ENCODE data around the gene DLG4.
"Not testable (repeated sequence)": the region's sequence is repeated elsewhere in the genome, so short reads cannot be mapped to it uniquely, and the experiment has no call there.

DLG4 gene

DNA sequence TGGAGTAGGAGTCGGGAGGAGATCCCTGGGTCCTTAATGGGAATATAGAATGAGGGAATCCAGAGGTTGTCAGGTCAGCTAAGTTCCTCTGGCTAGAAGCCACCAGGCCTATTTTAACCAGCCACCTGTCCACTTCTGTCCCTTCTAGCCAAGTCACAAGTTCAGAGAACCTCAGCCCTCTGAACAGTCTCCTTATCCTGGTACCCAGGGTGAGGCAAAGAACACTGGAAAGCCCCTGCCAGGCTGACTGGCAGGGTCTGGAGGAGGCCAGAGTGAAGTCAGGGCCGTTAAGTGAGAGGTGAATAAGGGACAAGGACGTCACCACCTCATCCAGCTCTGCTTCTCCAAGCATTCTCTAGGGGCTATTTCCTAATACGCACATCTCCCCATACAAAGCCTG lies 29.2 kb upstream of the DLG4 start:
- no peak for DNase-seq

DNA sequence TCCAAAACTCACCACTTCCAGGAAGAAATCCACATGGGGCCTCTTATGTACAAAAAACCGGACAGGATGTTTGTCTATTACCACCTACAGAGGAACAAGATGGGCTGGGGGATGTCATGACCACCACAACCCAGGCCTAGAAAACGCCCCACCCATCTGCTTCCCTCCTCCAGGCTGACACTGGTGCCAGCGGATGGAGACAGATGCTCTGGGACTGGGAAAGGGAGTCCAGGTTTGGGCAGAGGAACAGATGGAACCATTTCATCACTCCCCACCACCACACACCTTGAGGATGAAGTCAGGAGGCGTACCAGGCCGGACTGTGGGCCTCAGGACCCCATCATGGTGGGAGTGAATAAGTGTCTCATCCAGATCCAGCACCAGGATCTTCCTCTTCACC lies 27.1 kb upstream of the DLG4 start:
- DNase-seq = no peak

DNA sequence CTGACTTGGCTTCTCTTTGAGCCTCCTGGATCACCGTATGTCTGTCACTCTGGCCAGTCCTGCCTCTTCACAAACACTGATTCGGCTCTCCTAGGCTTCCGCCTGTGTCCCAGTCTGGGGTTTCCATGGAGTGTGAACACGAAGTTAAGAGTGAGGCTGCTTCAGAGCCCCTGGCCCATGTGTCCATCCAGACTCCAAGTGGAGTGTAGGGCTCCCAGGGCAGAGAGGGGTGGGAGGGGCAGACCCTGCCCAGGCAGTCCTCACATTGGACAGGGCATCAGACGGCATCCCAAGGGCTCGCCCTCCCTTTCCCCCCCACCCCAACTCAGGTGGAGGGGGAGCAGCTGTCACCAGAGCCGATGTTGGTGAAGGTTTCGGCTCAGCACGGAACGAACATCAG lies 24.2 kb upstream of the DLG4 start:
- not testable (repeated sequence) for DNase-seq

DNA sequence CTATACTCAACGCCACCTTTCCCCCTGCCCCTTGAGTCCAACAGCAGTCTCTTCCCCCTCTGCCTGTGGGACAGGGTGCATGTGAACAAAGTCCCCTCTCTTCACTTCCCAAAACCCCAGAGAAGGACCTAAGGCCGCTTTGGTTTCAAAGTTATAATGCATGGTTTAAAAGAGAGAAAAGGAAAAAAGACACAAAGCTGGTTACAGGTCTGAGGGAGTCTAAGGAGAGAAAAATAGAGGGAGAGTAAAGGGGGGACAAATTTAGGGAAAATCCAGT lies 23.8 kb upstream of the DLG4 start:
- DNase-seq = no peak

DNA sequence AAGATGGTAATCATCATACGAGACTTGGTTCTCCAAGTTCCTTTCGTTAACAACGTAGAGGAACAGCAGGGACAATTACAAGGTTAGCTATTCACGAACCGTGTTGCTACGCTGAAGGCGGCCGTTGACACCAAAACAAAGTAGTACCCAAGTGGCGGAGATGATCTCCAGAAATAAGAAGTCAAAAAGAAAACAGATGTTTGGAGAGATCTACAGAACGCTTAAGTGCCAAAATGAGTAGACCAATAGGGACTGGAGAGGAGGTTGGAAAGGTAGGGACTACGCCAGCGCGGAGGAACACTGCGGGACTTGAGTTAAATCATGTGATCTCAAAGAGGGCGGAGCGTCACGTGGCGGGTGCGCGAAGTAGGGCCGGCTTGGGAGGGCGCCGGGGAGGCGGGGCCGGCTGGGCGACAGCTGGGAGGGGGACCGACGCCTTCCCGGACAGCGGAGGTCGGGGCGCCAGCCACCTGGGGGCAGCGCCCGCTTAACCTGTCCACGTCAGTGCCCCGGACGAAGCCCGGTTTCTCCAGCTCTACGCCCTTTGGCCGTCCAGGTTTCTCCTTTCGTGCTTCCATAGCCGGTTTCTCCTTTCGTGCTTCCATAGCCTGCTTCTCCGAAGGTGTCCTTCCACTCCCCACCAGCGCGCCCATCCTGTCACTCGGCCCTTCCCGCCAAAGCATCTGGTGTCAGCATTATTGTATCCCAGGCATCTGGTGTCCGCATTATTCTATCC lies 23.2 kb upstream of the DLG4 start:
- DNase-seq = peak; percentile 94

DNA sequence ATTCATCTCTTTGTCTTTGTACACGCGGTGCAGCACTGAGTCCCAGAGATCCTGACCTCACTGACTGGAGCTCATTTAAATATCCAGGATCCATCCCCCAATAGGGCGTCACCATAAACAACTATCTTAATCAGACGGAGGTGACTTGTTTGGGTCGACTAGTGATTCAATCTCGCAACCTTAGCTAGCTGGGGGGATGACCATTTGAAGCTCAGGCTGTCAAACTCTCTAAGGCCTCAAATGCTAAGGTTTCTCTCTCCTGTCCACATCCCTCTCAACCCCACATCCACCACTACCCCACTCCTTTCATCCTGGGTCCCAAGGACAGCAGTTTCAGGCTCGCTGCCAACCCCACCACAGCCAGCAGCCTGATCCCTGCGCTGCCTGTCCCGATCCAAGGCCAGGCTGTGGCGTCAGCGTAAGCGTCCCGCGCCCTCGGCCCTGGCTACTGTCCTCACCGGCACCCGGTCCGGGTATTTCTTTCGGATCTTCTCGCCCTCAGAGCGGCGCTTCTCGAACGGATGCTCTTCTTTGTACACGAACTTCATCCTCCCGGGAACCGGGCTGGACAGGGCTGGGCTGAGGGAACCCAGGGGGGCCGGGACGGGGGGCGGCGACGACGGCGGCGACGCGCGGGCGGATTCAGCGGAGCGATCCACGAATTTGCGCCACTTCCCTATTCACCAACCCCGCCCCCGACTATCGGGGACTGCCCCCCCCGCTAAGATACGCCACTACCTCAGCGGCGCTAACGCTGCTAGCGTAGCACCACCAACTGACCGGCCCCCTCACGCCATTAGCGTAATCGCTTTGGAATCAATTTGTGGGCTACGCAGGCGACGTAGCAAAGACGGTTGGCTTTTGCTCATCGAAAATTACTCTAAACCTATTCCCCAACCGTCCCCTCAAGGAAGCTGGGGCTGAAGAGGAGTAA lies 22.4 kb upstream of the DLG4 start, which contains the start of gene GABARAP:
Gene GABARAP, minus strand, starts transcription at position 667 of the 934 bp plus-strand sequence. Its CDS starts 119 bp downstream, at position 548.
- peak; percentile 93 for DNase-seq

DNA sequence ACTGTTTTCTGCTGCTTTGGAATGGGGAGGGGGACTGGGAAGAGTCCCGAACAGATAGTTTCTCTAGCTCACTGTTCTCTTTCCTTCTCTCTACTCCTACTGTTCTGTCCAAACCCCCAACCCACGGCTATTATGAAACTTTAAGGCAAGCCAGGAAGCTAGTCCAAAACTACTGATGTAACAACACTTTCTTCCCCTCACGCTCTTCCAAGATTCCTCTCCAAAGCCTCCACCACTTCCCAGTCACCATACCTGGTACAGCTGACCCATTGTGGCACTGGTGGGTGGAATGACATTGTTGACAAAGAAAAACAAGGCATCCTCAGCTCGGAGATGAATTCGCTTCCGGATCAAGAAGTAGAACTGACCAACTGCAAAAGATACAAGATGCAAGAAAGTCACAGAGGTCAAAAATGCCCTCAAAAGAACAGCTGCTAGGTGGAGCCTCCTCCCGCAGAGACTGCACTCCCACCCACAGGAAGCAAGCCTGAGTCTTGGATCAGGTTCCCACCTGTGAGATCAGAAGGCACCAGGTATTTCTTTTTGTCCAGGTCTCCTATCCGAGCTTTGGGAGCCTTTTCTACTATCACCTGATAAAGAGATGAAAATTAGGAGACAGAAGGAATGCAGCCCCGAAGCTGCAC lies 21.6 kb upstream of the DLG4 start:
- no peak for DNase-seq

DNA sequence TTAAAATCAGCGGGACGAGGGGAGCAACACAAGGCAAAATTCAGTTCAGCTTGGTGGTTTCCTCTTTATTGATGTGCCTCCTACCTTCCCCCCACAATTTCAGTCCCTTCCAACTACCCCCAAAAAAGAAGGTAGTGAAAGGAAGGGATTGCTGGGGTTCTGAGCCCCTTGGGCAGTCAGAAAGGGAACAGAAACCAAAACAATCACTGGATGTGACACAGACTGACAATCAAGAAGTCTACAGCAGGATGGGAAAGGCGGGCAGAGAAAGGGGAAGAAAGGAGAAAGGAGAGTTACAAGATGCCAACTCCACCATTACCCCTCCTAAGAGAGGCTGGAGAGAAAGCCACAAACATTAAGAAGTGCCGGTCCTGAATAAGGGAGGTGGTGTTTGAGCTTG lies 20.7 kb upstream of the DLG4 start:
- no peak for DNase-seq

DNA sequence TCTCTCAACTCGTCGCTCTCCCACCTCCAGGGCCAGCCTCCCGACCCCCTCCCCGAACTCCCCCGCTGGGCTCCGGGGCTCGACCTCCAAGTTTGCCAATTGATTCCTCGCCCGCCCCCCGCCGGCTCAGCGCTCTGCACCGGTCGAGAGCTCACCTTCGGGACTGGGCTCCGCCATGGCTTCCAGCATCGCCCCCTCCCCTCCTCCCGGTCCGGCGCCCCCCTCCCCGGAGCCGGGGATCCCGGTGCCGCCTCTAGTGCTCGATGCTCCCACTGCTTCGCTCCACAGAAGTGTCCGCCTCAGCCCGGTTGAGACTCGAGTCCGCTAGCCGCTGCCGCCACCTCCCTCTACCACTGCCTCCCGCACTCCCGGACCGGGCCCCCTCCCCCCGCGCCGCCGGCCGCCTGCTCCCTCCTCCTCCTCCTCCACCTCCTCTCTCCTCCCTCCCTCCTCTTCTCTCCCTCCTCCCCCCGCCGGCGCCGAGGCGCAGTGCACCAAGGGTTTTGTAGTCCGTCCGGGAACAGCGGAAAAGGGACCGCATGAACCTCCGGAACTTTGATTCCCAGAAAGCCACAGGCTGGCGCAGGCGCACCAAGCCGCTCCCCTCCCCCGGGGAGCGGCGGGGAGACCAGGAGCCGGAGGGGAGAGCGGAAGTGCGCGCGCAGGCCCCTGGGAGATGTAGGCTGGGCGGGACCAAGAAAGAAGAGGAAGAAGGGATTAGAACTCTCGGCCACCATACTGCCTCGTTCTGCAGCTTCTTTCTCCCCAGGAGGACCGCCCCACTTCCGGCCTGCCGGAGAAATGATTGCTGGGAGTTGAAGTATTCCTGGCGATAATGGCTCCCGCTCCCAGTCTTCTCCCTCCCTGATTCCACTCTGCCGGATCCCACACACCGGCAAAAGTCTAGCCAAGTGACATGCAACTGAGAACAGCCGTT lies 19.7 kb upstream of the DLG4 start, which contains the start of gene PHF23:
Gene PHF23, minus strand, starts transcription at position 367 of the 937 bp plus-strand sequence. Its CDS starts 178 bp downstream, at position 189.
- DNase-seq = peak; percentile 98

DNA sequence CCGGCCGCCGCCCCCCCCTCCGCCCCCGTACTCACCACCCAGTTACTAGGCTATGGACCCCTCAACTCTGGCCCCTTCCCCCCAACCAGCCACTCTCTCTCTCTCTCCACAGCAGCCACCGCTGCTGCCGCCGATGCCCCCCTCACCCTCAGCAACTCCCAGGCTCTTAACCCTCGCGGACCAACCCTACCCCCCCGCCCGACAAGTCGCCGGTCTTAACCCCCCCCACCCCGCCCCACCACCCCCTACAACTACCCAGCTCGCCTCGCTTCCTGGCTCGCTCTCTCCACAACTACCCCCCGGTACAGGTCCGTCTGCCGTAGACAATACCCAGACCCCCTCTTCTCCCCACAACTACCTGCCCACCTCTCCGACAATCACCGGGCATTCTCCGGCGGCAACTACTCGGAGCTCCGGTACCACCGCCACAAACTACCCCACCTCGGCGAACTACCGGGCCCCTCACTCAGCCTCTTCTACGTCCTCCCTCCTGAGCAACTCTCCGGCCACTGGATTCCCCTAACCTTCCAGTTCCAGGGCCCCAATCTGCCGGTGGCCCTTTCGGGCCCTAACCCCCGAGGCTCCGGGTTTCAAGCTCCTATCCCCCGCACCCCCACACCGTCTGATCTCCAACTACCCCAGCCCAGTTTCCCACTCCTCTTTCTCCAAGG lies 18.9 kb upstream of the DLG4 start:
- peak; percentile 32 for DNase-seq

DNA sequence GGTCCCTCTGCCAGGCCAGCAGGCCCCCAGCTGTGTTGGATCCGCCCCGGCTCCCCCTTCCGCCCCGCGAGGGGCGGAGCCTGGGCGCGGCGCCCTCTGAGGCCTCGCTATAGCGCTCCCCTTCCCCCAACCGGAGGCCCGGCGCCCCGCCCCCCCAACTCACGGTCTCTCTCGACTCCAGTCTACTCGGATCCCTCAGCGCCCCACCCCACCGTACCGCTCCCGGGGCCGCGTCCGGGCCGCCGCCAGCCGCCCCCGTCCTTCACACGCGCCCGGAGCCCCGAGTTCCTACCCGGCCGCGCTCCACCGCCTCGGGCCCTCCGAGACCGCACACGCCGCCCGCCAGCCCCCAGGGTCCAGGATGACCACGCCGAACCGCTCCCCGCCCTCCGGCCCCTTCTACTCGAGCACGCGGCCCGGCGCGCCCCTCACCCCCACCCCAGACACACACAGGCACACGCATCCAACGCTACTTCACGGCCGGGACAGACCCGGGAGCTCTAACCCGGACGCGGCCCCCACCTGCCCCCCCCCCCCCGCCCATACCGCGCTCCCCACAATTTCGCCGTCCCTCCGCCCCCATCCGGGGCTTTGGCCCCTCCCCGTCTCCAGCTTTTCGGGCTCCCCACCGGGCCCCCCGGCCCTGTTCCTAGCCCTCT lies 18.3 kb upstream of the DLG4 start:
- peak; percentile 92 for DNase-seq

DNA sequence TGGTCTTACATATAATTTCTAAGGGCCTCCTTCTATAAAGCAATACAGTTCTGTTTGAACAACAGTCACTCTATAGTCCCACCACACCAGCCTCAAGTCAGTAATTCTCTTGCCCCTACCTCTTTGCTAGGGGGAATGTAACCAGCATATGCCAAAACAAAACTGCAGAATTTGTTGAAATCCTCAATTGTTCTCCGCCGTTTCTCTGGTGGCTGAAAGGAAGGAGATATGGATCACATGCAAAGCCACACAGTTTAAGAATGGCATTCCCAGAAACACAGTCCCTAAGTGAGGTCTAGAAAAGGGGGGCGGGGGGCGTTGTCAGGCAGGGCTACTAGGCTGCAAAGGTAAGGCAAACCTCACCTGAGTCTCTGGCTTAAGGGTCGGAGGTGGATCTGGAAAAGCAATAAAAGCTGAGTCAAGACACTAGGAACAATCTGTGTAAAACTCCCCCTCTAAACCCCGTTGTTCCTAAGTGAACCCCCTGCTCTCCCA lies 17.7 kb upstream of the DLG4 start:
- DNase-seq = no peak

DNA sequence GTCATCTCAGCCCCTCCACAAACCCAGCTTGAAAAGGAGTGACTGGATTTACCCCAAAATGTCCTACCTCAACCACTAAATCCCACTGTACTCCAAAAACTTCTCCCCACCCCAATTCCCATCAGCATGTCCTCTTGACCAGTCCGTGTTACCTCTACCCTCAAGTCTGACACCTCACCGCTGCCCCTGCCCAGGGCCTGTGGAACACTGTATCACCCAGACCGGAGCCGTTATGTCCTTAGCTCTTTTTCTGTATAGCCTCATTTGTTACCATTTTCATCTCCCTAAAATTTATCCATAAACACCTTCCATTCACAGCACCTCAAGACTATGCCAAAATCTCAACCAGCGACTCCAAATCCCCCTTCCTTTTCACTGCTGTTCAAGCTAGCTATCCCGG lies 17.2 kb upstream of the DLG4 start:
- DNase-seq = no peak

DNA sequence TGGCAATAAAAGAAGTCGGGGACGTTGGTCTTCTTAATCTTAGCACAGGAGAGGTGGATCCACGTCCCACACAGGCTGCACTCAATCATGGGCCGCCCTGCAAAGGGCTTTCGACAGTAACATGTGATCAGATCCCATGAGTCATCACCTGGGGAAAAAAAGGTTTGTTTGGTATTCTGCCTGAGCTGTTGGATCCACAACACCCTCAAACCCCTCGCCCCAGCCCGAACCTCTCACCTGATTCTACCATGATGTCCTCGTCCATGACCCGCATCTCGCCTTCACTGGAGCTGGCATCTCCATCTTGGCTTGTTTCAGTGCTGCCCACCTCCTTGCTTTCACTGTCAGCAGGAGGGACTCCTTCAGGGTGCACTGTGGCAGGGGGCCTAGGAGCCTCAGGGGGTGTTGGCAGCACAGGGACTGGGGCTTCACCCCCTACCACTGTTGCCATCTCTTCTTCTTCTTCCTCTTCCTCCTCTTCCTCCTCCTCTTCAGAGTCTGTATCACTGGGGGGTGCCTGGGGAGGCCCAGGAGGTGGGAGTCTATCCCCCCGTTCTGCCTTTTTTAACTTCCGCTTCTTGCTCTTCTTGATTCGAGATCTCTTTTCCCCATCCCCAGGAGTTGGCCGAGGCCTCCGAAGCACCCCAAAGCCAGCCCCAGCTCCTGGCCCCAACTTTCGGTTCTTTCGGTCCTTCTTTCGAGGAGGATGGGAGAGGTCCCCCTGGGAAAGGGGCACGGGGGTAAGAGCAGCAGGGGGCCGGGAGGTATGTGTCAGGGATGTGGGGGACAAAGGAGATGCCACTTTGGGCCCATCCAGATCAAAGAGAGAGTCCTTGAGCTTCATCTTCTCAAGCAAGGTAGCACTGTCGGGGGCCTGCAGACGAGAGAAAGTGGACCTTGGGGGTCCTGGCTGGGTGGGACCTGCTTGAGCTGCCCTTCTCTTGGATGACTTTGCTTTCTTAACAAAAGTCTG lies 16.3 kb upstream of the DLG4 start:
- peak; percentile 20 for DNase-seq

DNA sequence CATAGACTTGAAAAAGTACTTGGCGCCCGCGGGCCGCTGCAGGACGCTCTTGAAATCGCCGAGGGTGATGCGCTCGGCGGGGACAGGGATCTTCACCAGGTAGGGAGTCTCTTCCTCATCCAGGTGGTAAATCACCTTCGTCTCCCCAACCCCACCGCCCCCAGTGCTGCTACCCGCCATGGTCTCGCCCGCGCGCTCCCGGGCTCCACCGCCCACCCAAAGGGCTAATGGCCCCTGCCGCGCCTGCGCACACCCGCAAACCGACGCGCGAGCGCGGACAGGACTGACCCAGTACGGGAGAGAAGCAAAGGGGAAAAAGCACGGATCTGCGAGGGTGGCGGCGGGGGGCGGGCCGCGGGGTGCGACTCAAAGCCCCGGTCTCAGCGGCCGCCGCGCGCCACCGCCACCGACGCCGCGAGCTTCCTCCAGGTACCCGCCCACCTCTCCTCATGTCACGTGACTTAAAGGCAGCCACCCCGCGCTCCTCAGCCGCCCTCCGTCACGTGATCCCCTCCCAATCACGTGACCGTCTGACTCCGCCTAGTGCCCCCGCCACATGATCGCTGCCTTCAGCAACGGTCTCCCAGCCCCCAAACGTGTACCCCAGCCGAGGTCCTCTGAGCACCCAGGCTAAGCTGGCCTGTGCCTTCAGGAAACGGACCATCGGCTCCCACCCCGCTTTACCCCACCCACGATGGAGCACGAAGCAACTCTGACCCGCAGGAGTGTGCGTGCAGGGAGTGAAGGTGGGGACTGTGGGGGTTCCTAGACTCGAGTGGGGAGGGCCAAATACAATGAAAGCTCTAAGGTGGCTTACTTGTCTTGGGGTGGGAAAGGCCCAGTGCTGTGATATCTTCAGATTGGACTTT lies 14.7 kb upstream of the DLG4 start, which contains the start of gene DVL2:
Gene DVL2, minus strand, starts transcription at position 435 of the 869 bp plus-strand sequence. Its CDS starts 255 bp downstream, at position 180.
- peak; percentile 96 for DNase-seq

DNA sequence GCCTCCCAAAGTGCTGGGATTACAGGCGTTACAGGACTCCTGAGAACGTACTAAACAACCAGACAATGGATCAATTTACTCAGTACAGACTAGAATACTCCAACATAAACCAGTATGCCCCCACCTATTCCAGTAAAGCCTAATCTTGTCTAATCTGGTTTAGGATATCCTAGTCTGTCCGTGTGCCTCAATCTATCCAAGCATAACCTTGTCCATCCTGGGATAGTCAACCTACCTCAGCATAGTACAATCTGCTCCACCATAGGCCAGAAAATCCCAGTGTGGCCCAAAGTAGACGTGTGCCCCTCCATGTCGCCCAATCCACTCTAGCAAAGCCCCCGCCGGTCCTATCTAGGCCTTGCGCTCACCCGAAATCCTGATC lies 14.1 kb upstream of the DLG4 start:
- DNase-seq = no peak

DNA sequence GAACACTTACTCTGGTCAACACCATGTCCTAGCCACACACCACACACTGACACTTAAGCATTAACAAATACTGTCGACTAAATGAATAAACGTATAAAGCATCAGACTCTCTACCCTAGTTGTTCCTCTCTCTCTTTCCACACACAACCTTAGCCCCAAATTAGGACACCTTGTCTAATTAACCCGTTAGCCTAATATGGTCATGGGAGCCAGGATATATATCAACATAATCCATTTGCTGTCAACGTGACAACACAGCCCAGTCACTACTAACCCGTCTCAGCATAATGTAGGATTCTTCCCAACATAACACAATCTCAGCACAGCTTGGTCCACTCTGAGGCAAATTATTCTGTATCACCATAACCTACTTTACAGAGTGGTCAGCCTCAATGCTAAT lies 12.5 kb upstream of the DLG4 start:
- DNase-seq = no peak

DNA sequence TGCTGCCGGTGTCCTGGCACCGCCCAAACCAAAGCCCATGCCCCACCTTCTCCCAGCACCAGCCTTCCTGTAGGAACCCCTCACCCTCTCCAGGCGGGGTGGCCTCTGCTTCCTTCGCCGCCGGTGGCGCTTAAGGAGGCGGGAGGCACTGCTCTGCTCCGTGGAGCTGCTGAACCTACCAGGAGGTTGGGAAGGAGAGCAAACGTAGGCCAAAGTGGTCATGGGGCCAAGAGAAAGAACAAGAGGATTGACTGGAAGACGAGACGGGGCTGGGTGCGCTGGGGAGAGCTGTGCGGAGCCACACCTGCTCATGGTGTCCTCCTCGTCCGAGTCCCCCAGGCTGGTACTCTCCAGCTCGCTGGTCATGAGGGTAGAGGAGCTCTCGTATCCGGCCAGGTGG lies 9.9 kb upstream of the DLG4 start:
- no peak for DNase-seq

DNA sequence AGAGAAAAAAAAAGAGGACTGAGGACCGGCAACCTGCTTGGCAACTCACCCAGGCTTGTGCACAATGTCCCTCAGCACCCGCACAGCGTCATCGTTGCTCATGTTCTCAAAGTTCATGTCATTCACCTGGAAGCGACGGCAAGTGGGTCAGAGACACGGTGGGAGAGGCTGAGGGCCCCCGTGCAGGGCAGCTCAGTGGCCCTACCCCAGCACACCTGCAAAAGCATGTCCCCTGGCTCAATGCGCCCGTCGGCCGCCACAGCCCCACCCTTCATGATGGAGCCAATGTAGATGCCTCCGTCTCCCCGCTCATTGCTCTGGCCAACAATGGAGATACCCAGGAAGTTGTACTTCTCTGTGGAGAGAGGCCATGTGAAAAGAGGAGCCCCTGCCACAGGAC lies 9.3 kb upstream of the DLG4 start:
- no peak for DNase-seq

All from stimulated activated CD4-positive, alpha-beta T cell treated with anti-CD3 and anti-CD28 coated beads, Interleukin-15, amount 100 ng/mL, for 24 hours (primary cell).